Measurements from ENCODE around the gene TELO2.

DNA sequence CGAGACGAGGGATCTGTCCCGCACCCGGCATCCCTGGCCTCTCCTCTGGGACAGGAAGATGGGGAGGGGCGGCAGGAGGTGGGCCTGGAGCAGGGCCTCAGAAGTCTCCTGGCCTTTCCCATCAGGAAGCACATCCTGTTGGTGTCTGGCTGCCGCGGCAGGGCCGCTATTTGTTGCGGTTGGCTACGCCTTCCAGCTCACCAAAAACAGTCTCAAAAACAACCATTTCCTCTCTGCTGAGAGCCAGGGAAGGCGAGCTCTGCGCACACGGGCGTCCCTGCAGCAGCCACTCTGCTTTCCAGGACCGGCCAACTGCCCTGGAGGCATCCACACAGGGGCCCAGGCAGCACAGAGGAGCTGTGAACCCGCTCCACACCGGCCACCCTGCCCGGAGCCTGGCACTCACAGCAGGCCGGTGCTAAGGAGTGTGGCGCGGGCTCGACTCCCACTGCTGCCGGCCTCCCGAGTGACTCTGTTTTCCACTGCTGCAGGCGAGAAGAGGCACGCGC lies 40.3 kb downstream of the TELO2 start, which contains the start of gene TMEM204:
- TF ChIP-seq, protein P1, sequence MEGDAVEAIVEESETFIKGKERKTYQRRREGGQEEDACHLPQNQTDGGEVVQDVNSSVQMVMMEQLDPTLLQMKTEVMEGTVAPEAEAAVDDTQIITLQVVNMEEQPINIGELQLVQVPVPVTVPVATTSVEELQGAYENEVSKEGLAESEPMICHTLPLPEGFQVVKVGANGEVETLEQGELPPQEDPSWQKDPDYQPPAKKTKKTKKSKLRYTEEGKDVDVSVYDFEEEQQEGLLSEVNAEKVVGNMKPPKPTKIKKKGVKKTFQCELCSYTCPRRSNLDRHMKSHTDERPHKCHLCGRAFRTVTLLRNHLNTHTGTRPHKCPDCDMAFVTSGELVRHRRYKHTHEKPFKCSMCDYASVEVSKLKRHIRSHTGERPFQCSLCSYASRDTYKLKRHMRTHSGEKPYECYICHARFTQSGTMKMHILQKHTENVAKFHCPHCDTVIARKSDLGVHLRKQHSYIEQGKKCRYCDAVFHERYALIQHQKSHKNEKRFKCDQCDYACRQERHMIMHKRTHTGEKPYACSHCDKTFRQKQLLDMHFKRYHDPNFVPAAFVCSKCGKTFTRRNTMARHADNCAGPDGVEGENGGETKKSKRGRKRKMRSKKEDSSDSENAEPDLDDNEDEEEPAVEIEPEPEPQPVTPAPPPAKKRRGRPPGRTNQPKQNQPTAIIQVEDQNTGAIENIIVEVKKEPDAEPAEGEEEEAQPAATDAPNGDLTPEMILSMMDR (IDR thresholded peaks at IDR 0.05), result no peak
- peak in 2 of 4 donors; percentile 70 to 86 for TF ChIP-seq POLR2A (IDR thresholded peaks at IDR 0.05)

All from esophagus squamous epithelium (tissue), 4 donors.